Activated T-cell treated with anti-CD3 and anti-CD28 coated beads for 24 hours (primary cell): ENCODE measurements around the gene C12orf54.
"Not testable (repeated sequence)": the region's sequence is repeated elsewhere in the genome, so short reads cannot be mapped to it uniquely, and the experiment has no call there.

ENCODE experiments used
- DNase-seq: peaks from one replicate; pipeline ENCODE4 v3.0.0-alpha.2; 2020; ENCODE audit warnings: low read depth

Gene C12orf54

DNA sequence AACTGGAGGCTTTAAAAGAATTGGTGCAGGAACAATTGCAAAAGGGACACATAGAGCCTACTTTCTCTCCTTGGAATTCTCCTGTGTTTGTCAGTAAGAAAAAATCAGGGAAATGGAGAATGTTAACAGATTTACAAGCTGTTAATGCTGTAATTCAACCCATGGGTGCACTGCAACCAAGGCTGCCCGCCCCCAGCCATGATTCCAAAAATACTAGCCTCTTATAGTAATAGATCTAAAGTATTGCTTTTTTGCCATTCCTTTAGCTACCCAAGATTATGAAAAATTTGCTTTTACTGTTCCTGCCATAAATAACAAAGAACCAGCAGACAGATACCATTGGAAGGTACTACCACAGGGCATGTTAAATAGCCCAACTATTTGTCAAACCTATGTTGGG lies 27.8 kb downstream of the C12orf54 start:
- DNase-seq, result no peak

DNA sequence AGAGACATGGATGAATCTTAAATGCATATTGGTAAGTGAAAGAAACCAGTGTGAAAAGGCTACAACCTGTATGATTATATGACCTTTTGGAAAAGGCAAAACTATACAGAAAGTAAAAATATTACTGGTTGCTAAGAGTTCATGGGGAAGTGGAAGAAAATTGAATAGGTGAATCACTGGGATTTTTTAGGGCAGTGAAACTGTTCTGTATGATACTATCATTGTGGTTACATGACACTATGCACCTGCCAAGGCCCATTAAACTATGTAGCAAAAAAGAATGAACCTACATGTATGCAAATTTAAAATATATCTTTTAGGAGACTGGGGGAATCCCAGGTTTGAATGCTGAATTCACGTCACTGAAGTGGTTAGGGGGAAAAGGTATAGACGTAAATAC lies 30.6 kb downstream of the C12orf54 start:
- no peak for DNase-seq

DNA sequence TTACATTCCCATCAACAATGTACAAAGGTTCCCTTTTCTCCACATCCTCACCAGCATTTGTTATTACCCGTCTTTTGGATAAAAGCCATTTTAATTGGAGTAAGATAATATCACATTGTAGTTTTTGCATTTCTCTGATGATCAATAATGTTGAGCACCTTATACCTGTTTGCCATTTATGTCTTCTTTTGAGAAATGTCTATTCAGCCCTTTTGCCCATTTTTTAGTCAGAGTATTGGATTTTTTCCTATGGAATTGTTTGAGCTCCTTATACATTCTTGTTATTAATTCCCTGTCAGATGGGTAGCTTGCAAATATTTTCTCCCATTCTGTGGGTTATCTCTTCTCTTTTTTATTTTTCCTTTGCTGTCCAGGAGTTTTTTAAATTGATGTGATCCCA lies 32.4 kb downstream of the C12orf54 start:
- no peak for DNase-seq

DNA sequence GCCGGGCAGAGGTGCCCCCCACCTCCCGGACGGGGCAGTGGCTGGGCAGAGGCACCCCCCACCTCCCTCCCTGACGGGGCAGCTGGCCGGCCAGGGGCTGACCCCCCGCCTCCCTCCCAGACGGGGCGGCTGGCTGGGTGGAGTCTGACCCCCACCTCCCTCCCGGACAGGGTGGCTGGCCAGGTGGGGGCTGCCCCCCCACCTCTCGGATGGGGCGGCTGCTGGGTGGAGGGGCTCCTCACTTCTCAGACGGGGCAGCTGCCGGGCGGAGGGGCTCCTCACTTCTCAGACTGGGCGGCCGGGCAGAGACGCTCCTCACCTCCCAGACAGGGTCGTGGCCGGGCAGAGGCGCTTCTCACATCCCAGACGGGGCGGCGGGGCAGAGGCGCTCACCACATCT lies 38.1 kb downstream of the C12orf54 start:
- not testable (repeated sequence) for DNase-seq

DNA sequence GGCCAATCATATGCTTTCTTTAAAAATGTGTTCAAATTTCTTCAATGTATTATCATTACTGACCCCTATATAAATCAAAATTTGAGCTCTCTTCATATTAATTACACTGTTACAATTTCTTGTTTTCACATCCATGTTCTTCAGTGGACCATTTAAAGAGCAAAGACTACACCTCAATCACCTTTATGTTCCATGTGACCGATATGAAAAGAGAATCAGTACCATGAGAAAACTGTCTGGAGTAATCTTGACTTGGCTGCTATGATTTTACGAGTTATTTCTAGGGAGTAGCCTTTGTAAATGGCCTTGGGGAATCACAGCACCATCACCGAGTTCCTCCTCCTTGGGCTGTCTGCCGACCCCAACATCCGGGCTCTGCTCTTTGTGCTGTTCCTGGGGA lies 43.0 kb downstream of the C12orf54 start, which contains the start of gene OR8S1:
Gene OR8S1 (plus strand): TSS at position 301 of the 400 bp plus-strand sequence. CDS start 0 bp downstream, at position 301.
- DNase-seq, result no peak

DNA sequence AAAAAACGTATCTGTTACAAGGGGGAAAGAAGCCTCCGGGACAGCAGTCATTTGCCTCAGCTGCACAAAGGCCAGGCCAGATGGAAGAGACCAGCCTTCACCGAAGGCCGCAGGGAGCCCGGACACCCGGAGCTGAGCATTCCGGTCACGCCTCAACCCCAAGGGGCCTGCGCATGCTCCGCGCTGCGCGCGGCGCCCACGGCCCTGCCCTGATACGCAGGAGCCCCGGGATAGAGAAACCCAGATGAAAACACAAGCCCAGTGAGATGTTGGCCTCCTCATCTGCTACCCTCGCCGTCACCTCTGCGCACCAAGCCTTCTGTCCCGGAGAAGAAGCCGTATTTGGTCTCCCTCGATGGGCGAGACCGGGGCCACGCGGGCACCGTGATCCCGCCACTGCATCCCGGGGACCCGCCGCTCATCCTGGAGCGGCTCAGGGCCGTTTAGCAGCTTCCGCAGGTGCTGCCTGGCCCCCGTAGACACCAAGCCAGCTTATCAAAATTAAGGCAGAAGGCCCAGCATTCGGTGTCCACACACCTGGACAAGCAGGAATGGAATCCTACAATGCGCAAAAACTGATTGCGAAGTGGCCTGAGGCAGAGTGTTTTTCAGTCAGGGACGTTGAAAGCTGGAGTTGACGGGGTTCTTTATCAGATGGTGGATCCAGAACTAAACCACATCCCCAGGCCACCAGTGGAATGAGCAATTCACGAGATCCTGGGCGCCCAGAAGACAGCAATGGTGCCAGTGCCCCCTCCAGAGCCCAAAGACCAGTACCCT lies 45.8 kb downstream of the C12orf54 start:
- no peak for DNase-seq

DNA sequence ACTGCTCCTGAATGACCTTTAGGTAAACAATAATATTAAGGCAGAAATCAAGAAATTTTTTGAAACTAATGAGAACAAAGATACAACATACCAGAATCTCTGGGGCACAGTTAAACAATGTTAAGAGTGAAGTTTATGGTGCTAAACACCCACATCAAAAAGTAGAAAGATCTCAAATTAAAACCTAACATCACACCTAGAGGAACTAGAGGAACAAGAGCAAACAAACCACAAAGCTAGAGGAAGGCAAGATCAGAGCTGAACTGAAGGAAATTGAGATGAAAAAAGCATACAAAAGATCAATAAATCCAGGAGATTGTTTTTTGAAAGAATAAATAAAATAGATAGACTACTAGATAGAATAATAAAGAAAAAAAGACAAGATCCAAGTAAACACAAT lies 50.3 kb downstream of the C12orf54 start:
- no peak for DNase-seq

DNA sequence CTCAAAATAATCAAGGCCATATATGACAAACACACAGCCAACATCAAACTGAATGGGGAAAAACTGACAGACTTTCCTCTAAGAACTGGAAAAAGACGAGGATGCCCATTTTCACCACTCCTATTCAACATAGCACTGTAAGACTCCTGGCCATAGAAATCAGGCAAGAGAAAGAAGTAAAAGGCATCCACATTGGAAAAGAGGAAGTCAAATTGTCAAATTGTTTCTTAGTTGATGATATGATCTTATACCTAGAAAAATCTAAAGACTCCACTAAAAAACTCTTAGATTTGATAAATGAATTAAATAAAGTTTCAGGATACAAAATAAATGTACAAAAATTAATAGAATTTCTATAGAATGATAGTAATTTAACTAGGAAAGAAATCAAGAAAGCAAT lies 54.3 kb downstream of the C12orf54 start:
- DNase-seq, result no peak

DNA sequence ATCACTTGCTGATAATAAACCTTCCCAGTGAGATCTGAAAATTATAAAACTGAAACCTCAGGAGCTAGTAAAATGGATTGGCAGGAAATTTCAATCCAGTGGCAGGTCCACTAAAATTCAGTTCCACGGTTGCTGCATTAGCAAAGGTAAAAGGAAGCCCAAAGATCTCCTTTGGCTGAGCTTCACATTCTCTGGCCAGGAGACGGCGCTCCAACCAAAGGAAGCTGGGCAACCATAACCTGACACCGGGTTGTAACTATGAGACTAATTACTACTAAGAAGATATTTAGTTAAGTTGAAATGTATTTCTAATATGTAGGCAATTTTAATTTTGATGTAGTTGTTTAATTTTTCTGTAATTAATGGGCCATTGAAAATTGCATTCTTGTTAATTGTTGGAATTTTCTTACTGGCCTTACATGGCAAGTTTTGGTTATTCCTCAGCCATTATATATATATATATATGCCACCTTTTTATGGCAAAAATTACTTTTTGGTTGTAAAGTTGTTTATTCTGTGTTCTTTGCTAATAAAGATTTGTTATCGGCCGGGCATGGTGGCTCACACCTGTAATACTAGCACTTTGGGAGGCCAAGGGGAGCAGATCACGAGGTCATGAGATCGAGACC lies 60.1 kb downstream of the C12orf54 start:
- peak; percentile 23 for DNase-seq

DNA sequence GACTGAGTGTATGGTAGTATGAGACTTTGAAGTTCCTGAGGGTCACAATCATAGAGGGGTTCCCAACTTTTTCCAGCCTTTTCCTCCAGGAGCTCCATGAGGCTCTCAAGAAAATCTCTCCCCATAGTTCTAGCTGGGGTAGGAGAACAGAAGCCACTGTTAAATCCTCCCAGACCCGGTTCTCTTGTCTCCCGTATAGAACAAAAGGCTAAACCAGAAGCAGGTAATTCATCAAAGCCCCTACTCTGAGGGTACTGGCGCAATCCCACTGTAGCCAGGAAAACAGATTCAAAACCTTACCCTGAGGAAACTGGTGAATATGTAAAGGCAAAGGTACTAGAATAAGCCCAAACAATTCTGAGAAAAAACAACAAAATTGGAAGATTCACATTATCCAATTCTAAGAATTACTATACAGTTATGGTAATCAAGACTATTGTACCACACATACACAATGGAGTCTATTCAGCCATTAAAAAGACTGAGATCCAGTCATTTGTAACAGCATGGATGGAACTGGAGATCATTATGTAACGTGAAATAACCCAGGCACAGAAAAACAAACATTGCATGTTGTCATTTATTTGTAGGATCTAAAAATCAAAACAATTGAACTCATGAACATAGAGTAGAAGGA lies 63.7 kb downstream of the C12orf54 start:
- DNase-seq, result no peak
